IMR-90 (cell line): Measurements from ENCODE around the gene PIEZO2. TPM values are rescaled to one million over a fixed set of nuclear protein-coding genes. Genes with fewer than 3 reads are reported as not detected.
A peak's percentile ranks its signal among the peaks of the same experiment; 100 is the strongest.

Source experiments
- ATAC-seq: fragments of 200-7000 bp; cut with Tn5 transposase; 2 replicates; pipeline ENCODE4 v1.9.1; 2020; ENCODE audit warnings: low read depth, mild to moderate bottlenecking, moderate library complexity
- BruUV-seq: library from RNA; stranded (reverse); fragments of 400-500 nt; replicated peaks from 2 replicates; lab custom pipeline; 2021; lab: Mats Ljungman, UMichigan
- CTCF ChIA-PET: fragments of 300-600 bp; formaldehyde crosslinking; extraction: SDS; loops from one replicate; lab custom pipeline; 2021; ENCODE audit warnings: antibody characterized with exemption; lab: Yijun Ruan, JAX
- POLR2A ChIA-PET: fragments of 300-600 bp; sonication (Branson Sonifier 250); formaldehyde crosslinking; loops from one replicate; lab custom pipeline; 2022; ENCODE audit warnings: antibody characterized with exemption; ENCODE audit not compliant: unreplicated experiment; lab: Charles Lee
- DNase-seq: peaks from one replicate; pipeline ENCODE4 v3.0.0; 2013
- H2AFZ ChIP-seq: replicated peaks from 2 replicates; pipeline ENCODE3; 2013; ENCODE audit warnings: low read length, mild to moderate bottlenecking; ENCODE audit not compliant: poor library complexity
- H2AK5ac ChIP-seq: 2 replicates; pipeline ENCODE4 v1.6.1; 2013; ENCODE audit warnings: low read depth, low read length, inconsistent platforms
- H2AK9ac ChIP-seq: replicated peaks from 2 replicates; pipeline ENCODE3; 2013; ENCODE audit warnings: mild to moderate bottlenecking, low read depth, low read length, moderate library complexity; ENCODE audit not compliant: poor library complexity
- H2BK120ac ChIP-seq: 2 replicates; pipeline ENCODE4 v1.6.1; 2013; ENCODE audit warnings: low read depth, low read length, inconsistent platforms
- H2BK15ac ChIP-seq: 3 replicates; pipeline ENCODE4 v1.6.1; 2013; ENCODE audit warnings: low read depth, low read length, inconsistent platforms
- H2BK20ac ChIP-seq: 2 replicates; pipeline ENCODE4 v1.6.1; 2013; ENCODE audit warnings: low read depth, mild to moderate bottlenecking, inconsistent platforms, low read length, moderate library complexity
- H2BK5ac ChIP-seq: 2 replicates; pipeline ENCODE4 v1.6.1; 2013; ENCODE audit warnings: mild to moderate bottlenecking, low read depth, low read length, inconsistent platforms; ENCODE audit not compliant: poor library complexity, severe bottlenecking
- H3K14ac ChIP-seq: replicated peaks from 2 replicates; pipeline ENCODE4 v1.6.1; 2013; ENCODE audit warnings: low read depth, low read length, inconsistent platforms
- H3K18ac ChIP-seq: 2 replicates; pipeline ENCODE4 v1.6.1; 2013; ENCODE audit warnings: low read depth, low read length, control low read depth
- H3K23ac ChIP-seq: 2 replicates; pipeline ENCODE4 v1.6.1; 2013; ENCODE audit warnings: low read depth, low read length, inconsistent platforms
- H3K27ac ChIP-seq: 2 replicates; pipeline ENCODE4 v1.5.1; 2013; ENCODE audit warnings: mild to moderate bottlenecking, control low read depth, low read length; ENCODE audit not compliant: insufficient read depth
- H3K27me3 ChIP-seq: 2 replicates; pipeline ENCODE4 v1.6.1; 2013; ENCODE audit warnings: low read length; ENCODE audit not compliant: control insufficient read depth, insufficient read depth
- H3K36me3 ChIP-seq: 2 replicates; pipeline ENCODE4 v1.6.1; 2013; ENCODE audit warnings: low read length, mixed read lengths; ENCODE audit not compliant: control insufficient read depth, insufficient read depth
- H3K4ac ChIP-seq: 2 replicates; pipeline ENCODE4 v1.6.1; 2013; ENCODE audit warnings: low read depth, low read length, inconsistent platforms
- H3K4me1 ChIP-seq: 2 replicates; pipeline ENCODE4 v1.6.1; 2013; ENCODE audit warnings: low read length, mixed read lengths; ENCODE audit not compliant: control insufficient read depth, insufficient read depth
- H3K4me2 ChIP-seq: 2 replicates; pipeline ENCODE4 v1.6.1; 2013; ENCODE audit warnings: low read depth, mild to moderate bottlenecking, control low read depth, low read length, moderate library complexity
- H3K4me3 ChIP-seq: 2 replicates; pipeline ENCODE4 v1.5.1; 2013; ENCODE audit warnings: low read depth, mild to moderate bottlenecking, control low read depth, low read length, moderate library complexity; ENCODE audit not compliant: insufficient read depth
- H3K56ac ChIP-seq: 2 replicates; pipeline ENCODE4 v1.6.1; 2013; ENCODE audit warnings: low read length, inconsistent platforms; ENCODE audit not compliant: insufficient read depth; ENCODE audit errors: extremely low read depth
- H3K79me1 ChIP-seq, 2 experiments: 2 replicates each; pipeline ENCODE4 v1.6.1; 2013; ENCODE audit warnings: low read length in 2 of 2, inconsistent platforms in 1 of 2, low read depth in 1 of 2
- H3K9ac ChIP-seq: 2 replicates; pipeline ENCODE4 v1.6.1; 2013; ENCODE audit warnings: low read depth, low read length, control low read depth
- H3K9me1 ChIP-seq: 2 replicates; pipeline ENCODE4 v1.6.1; 2013; ENCODE audit warnings: low read length, inconsistent platforms; ENCODE audit not compliant: insufficient read depth
- H3K9me3 ChIP-seq: 2 replicates; pipeline ENCODE4 v1.6.1; 2013; ENCODE audit warnings: low read length; ENCODE audit not compliant: control insufficient read depth, insufficient read depth
- H4K20me1 ChIP-seq: 2 replicates; pipeline ENCODE4 v1.6.1; 2013; ENCODE audit warnings: low read length, inconsistent platforms; ENCODE audit not compliant: insufficient read depth
- H4K5ac ChIP-seq: 2 replicates; pipeline ENCODE4 v1.6.1; 2013; ENCODE audit warnings: mild to moderate bottlenecking, low read depth, low read length, control low read depth
- H4K8ac ChIP-seq, 2 experiments: 2 replicates each; pipeline ENCODE4 v1.6.1; 2013; ENCODE audit warnings: low read depth in 2 of 2, low read length in 2 of 2, control low read depth in 1 of 2, inconsistent platforms in 1 of 2
- H4K91ac ChIP-seq: 2 replicates; pipeline ENCODE4 v1.6.1; 2013; ENCODE audit warnings: low read depth, low read length, inconsistent platforms; ENCODE audit not compliant: insufficient read depth
- MAFK ChIP-seq: IDR thresholded peaks from 2 replicates; pipeline ENCODE4 v1.6.1; 2012; ENCODE audit warnings: low read depth, low read length, improper control_type of control experiment
- NFE2L2 ChIP-seq: fragments of 150-350 bp; IDR thresholded peaks from 2 replicates; pipeline ENCODE4 v1.6.1; 2016; ENCODE audit warnings: low read depth, mild to moderate bottlenecking, low read length
- RAD21 ChIP-seq: IDR thresholded peaks from 2 replicates; pipeline ENCODE4 v1.6.1; 2012; ENCODE audit warnings: low read length, improper control_type of control experiment
- WGBS, 2 experiments: methylation state at CpG; one replicate each; pipeline versions ENCODE4 v1.1.5 to v1.1.7; 2013; ENCODE audit warnings: missing lambda C conversion rate in 2 of 2; ENCODE audit not compliant: insufficient read length in 1 of 2; ENCODE audit errors: extremely low coverage in 2 of 2; 5-methylcytosine and 5-hydroxymethylcytosine counted together
- dilution Hi-C: fragments of 300-500 bp; cut with HindIII; formaldehyde crosslinking; loops from one replicate; pipeline ENCODE4 v1.14.3; 2018; ENCODE audit warnings: low sequenced_read_pairs; ENCODE audit not compliant: unreplicated experiment
- in situ Hi-C: fragments of 300-500 bp; cut with MboI; formaldehyde crosslinking; loops from 3 replicates; pipeline ENCODE4 v1.14.3; 2019; ENCODE audit warnings: low sequenced_read_pairs, inconsistent platforms, mixed read lengths
- intact Hi-C: fragments of 100-400 bp; cut with micrococcal nuclease; formaldehyde crosslinking; loops from 2 replicates; pipeline ENCODE4 v1.10.0; 2022
- polyA plus RNA-seq, 3 experiments: library from polyadenylated mRNA; depleted of rRNA; stranded (reverse); fragments of >200 nt; gene quantifications; 2 replicates each; pipeline ENCODE4 v1.2.3, GENCODE V29; 2012; ENCODE audit warnings: low replicate concordance in 1 of 3
- total RNA-seq: library from RNA; depleted of rRNA; stranded (reverse); fragments of >200 nt; gene quantifications from 2 replicates; pipeline ENCODE4 v1.2.3, GENCODE V29; 2012

The PIEZO2 gene
- total and polyA plus RNA-seq, 2 of the 4 experiments (the other 2 are of a cell fraction) = 2.4 to 4.1 TPM

GRCh38 chr18:10973567-10974203 lies 175.7 kb downstream of the PIEZO2 start:
- TF ChIP-seq RAD21 = no peak
- TF ChIP-seq NFE2L2 = peak; percentile 65; the same call in 1 of the 2 replicates
- peak; percentile 29; the same call in 1 of the 2 replicates for TF ChIP-seq MAFK

More at GRCh38 chr18:10973567-10974203, 175.7 kb downstream of the PIEZO2 start:
- Histone ChIP-seq H3K4me1 (peaks cover 2% of the 10 kb centered on the region; the same call in 1 of the 2 replicates), H3K4me3 (no peak overlapping the region), H3K56ac (no peak overlapping the region), H2BK5ac (no peak overlapping the region), H3K27ac (no peak overlapping the region), H2BK120ac (no peak overlapping the region), H4K5ac (no peak overlapping the region), H2BK15ac (no peak overlapping the region), H2BK20ac (no peak overlapping the region), H3K4ac (no peak overlapping the region), H3K4me2 (no peak overlapping the region), H2AK9ac (no peak overlapping the region), H3K9ac (no peak overlapping the region), H4K8ac (no peak overlapping the region), H3K36me3 (no peaks in the 10 kb centered on the region), H3K9me1 (peaks cover 3% of the 10 kb centered on the region; the same call in 1 of the 2 replicates), H3K14ac (no peak overlapping the region), H2AK5ac (no peak overlapping the region), H4K91ac (no peak overlapping the region), H3K27me3 (no peaks in the 10 kb centered on the region), H4K20me1 (no peaks in the 10 kb centered on the region), H3K79me1 (no peaks in the 10 kb centered on the region; a peak in 1 of 4 replicates), H2AFZ (no peak overlapping the region), H3K23ac (no peak overlapping the region), H3K18ac (no peak overlapping the region), H3K9me3 (no peaks in the 10 kb centered on the region)
- peak; percentile 34 for DNase-seq
- WGBS, 2 experiments = 91% methylated on average over 4 of the region's 10 CpGs; no CpG with 5 or more reads in 1 of the 2 experiments
- ChIA-PET CTCF (no interaction called here), POLR2A (no interaction called here)
- intact Hi-C loops (no loop called here), dilution Hi-C loops (no loop called here), in situ Hi-C loops (no loop called here)
- no TSS peak for BruUV-seq
- peak; percentile 63 for ATAC-seq
